ENCODE results near the gene RXYLT1. TPM values are rescaled to one million over a fixed set of nuclear protein-coding genes. Genes with fewer than 3 reads are reported as not detected.

The RXYLT1 gene
- total RNA-seq, 3 donors from 2014 or later, result 10.5 to 16.4 (median 14.0) TPM

DNA sequence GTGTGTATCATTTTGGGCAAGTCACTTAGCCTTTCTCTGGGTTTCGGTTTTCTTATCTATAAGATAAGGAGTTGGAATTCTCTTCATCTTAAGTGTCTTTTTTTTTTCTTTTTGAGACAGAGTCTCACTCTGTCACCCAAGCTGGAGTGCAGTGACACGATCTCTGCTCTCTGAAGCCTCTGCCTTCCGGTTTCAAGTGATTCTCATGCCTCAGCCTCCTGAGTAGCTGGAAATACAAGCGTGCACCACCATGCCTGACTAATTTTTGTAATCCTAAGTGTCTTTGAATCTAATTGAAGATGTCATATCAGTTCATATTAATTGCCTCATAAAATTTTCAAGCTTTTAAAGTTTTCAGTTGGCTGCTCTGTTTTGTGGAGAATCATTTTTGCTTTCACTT, 68.7 kb downstream of the RXYLT1 start:
- TF ChIP-seq, protein P1, sequence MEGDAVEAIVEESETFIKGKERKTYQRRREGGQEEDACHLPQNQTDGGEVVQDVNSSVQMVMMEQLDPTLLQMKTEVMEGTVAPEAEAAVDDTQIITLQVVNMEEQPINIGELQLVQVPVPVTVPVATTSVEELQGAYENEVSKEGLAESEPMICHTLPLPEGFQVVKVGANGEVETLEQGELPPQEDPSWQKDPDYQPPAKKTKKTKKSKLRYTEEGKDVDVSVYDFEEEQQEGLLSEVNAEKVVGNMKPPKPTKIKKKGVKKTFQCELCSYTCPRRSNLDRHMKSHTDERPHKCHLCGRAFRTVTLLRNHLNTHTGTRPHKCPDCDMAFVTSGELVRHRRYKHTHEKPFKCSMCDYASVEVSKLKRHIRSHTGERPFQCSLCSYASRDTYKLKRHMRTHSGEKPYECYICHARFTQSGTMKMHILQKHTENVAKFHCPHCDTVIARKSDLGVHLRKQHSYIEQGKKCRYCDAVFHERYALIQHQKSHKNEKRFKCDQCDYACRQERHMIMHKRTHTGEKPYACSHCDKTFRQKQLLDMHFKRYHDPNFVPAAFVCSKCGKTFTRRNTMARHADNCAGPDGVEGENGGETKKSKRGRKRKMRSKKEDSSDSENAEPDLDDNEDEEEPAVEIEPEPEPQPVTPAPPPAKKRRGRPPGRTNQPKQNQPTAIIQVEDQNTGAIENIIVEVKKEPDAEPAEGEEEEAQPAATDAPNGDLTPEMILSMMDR (IDR thresholded peaks at IDR 0.05), result no peak
- H3K4me3 ChIP-seq, result no peak overlapping the region
- intact Hi-C loops (cut with DNase I, micrococcal nuclease), result loop anchor here in 1 of 2 donors (10.0 kb wide), 1 partner anchor 156 kb away; no protein-coding TSS in a partner anchor
- H3K9me3 ChIP-seq, result no peaks in the 10 kb centered on the region
- peaks cover 21% of the 10 kb centered on the region for H3K4me1 ChIP-seq (ENCODE audit: low read depth)
- no peak for DNase-seq
- ATAC-seq, result no peak
- H3K36me3 ChIP-seq (ENCODE audit: low read depth), result no peaks in the 10 kb centered on the region

DNA sequence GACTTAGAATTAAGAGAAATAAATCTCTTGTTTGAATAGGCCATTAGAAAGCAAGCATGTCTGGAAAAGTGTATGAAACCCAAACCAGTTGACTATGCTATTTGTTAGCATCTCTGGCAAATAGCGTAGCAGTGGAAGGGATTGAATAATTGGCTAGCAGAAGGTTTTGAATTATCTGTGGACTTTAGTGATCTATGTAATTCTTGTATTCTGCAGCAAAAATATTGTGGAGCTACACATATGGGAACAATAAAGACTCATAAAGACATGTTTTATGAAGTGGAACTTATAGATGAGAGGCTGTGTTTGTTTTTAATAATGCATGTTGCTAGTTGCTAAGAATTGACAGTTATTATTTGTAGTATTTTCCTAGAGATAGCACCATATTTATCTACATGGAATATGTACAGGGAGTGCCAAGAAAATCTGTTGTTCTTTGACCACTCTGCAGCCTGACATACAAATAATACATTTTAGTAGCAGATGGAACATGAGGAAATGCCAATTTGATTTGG, 69.5 kb downstream of the RXYLT1 start:
- intact Hi-C loops (cut with DNase I, micrococcal nuclease), result loop anchor here in 1 of 2 donors (10.0 kb wide), 1 partner anchor 156 kb away; no protein-coding TSS in a partner anchor
- H3K4me3 ChIP-seq, result no peak overlapping the region
- no peak for ATAC-seq
- no peaks in the 10 kb centered on the region for H3K9me3 ChIP-seq
- DNase-seq, result no peak
- no peaks in the 10 kb centered on the region for H3K36me3 ChIP-seq (ENCODE audit: low read depth)
- TF ChIP-seq, protein P1 (IDR thresholded peaks at IDR 0.05), result no peak
- H3K4me1 ChIP-seq (ENCODE audit: low read depth), result peaks cover 21% of the 10 kb centered on the region

DNA sequence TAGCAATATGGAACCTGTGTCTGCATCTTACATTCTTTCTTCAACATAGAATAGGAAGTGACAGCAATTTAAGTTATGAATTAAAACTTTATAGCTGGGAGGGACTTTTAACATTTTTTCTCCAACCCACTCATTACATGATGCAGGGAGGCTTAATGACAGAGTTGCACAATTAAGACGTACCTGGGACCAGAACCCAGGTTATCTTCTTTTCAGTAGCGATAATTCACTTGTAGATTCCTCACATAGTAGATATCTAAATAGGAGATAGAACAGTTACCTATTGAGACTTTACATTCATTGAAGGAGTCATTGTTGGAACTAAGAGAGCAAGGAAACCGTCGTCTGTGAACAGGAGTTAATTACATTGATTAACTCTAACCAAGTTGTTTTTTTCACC, 69.9 kb downstream of the RXYLT1 start:
- no peak for ATAC-seq
- Histone ChIP-seq H3K4me3 (no peak overlapping the region), H3K36me3 (ENCODE audit: low read depth) (no peaks in the 10 kb centered on the region), H3K9me3 (no peaks in the 10 kb centered on the region), H3K4me1 (ENCODE audit: low read depth) (peaks cover 21% of the 10 kb centered on the region)
- TF ChIP-seq, protein P1 (IDR thresholded peaks at IDR 0.05), result no peak
- no peak for DNase-seq
- intact Hi-C loops (cut with DNase I, micrococcal nuclease), result loop anchor here in 1 of 2 donors (10.0 kb wide), 1 partner anchor 155 kb away; no protein-coding TSS in a partner anchor

DNA sequence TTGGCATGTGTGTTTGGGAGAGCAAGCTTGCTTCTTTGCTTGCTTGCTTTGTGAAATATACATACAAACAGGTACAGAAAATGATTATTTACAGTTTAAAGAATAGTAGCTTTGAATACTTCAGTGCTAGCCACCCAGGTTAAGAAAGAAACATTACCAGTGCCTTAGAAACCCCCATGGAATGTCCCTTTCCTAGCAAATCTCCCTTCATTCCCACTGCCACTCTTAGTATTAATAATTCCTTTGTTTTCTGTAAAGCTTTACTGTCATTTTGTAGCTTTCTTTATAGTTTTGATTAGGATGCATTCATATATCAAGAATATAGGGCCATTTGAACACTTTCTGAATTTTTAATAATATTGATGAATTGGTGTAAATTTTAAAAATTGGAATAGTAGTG, 74.3 kb downstream of the RXYLT1 start:
- H3K36me3 ChIP-seq (ENCODE audit: low read depth), result no peaks in the 10 kb centered on the region
- H3K4me3 ChIP-seq, result no peak overlapping the region
- TF ChIP-seq, protein P1 (IDR thresholded peaks at IDR 0.05), result no peak
- ATAC-seq (no peak), DNase-seq (no peak)
- H3K9me3 ChIP-seq, result no peaks in the 10 kb centered on the region
- H3K4me1 ChIP-seq (ENCODE audit: low read depth), result peaks cover 7% of the 10 kb centered on the region
- intact Hi-C loops (cut with DNase I, micrococcal nuclease), result no loop called here

DNA sequence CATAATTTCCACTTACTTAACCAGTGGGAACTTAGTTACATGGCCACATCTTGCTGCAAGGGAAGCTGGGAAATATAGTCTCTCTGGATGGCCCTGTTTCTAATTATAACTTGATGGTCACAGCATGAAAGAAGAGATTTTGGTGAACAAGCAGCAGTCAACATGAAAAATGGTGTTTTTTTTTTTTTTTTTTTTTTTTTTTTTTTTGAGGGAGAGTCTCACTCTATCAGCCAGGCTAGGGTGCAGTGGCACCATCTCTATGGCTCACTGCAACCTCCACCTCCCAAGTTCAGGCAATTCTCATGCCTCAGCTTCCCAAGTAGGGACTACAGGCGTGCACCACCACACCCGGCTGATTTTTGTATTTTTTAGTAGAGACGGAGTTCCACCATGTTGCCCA, 75.6 kb downstream of the RXYLT1 start:
- Histone ChIP-seq H3K36me3 (ENCODE audit: low read depth) (no peaks in the 10 kb centered on the region), H3K4me1 (ENCODE audit: low read depth) (peaks cover 2% of the 10 kb centered on the region), H3K9me3 (no peaks in the 10 kb centered on the region), H3K4me3 (no peak overlapping the region)
- intact Hi-C loops (cut with DNase I, micrococcal nuclease), result no loop called here
- TF ChIP-seq, protein P1 (IDR thresholded peaks at IDR 0.05), result no peak
- DNase-seq (no peak), ATAC-seq (no peak)

All from mucosa of descending colon (tissue), 3 donors.